ENCODE results near the gene PTPRD. TPM values are rescaled to one million over a fixed set of nuclear protein-coding genes. Genes with fewer than 3 reads are reported as not detected.

Gene PTPRD
- total and polyA plus RNA-seq, 2 donors (not counting 1 experiment from before 2014, with no cell fraction given), result not detected

- no peaks in the 10 kb centered on the region for H3K27me3 Mint-ChIP-seq
- DNase-seq (no peak), ATAC-seq (ENCODE audit: low read depth) (no peak)
- H3K27ac ChIP-seq (ENCODE audit: low read length in 2 of 2), result no peak overlapping the region
- intact Hi-C loops (cut with micrococcal nuclease), result no loop called here
- no peaks in the 10 kb centered on the region for H3K9me3 Mint-ChIP-seq (ENCODE audit: insufficient read depth)
- no peaks in the 10 kb centered on the region for H3K4me1 Mint-ChIP-seq
- no peaks in the 10 kb centered on the region for H3K79me2 ChIP-seq (ENCODE audit: control insufficient read depth, insufficient read depth, low read length)
- H3K4me3 Mint-ChIP-seq, result no peak overlapping the region
- H3K27ac Mint-ChIP-seq, result no peak overlapping the region
- no peak for TF ChIP-seq CTCF (IDR thresholded peaks at IDR 0.05)
- no peak for TF ChIP-seq EZH2 (IDR thresholded peaks at IDR 0.05; ENCODE audit: borderline replicate concordance, insufficient read depth, low read depth, low read length, poor library complexity, severe bottlenecking)
- POLR2A ChIA-PET, result no interaction called here
- no peak overlapping the region for H2AFZ ChIP-seq (ENCODE audit: insufficient read depth, low read depth, low read length, poor library complexity, severe bottlenecking)
- H3K36me3 ChIP-seq (replicated peaks in 1 of 2; ENCODE audit: control extremely low read depth in 1 of 2, control insufficient read depth in 1 of 2, extremely low read depth in 1 of 2, insufficient read depth in 2 of 2, low read length in 1 of 2), result no peaks in the 10 kb centered on the region
- no peak overlapping the region for H3K9ac ChIP-seq (ENCODE audit: low read length)
- CTCF ChIA-PET, result no interaction called here
- 67% methylated on average over 1 of the region's 1 CpG for WGBS (ENCODE audit: insufficient coverage)
- H3K4me2 ChIP-seq (replicated peaks; ENCODE audit: low read depth, low read length, poor library complexity, severe bottlenecking), result no peak overlapping the region
- H4K20me1 ChIP-seq (ENCODE audit: control insufficient read depth, insufficient read depth, low read length, poor library complexity, severe bottlenecking), result no peaks in the 10 kb centered on the region
- no peaks in the 10 kb centered on the region for H3K27me3 ChIP-seq (replicated peaks in 1 of 4; ENCODE audit: control extremely low read depth in 1 of 4, control insufficient read depth in 3 of 4, insufficient read depth in 4 of 4, low read length in 3 of 4)
- no peak overlapping the region for H3K4me3 ChIP-seq (ENCODE audit: control extremely low read depth in 1 of 5, extremely low read depth in 1 of 5, insufficient read depth in 1 of 5, low read depth in 2 of 5, low read length in 4 of 5)
- H3K9me3 ChIP-seq (ENCODE audit: control extremely low read depth in 1 of 3, control insufficient read depth in 2 of 3, insufficient read depth in 1 of 3, low read length in 2 of 3), result peaks cover 0 to 10% (median 2%) of the 10 kb centered on the region in 3 donors
- no peaks in the 10 kb centered on the region for H3K4me1 ChIP-seq (ENCODE audit: control insufficient read depth in 2 of 2, insufficient read depth in 2 of 2, low read length in 2 of 2)
Measured at GRCh38 chr9:9913276-9913832, 699.4 kb downstream of the PTPRD start.

DNA sequence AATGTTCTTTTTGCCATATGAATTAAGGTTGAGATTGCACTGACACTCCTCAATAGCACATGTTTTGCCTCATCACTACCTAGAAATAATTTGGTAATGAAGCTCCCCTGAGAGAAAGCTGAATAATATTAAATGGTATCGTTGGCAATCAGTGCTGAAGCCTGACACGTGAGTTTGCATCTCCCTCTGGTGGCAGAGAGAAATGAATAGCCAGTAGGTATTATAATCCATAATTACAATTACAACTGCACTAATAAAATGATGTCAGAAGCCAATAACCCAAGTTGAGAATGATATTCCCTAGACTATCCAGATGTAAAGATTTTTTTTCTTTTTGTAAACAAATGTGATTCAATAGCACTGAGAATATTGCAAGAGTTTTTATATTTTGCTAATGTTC lies 700.3 kb downstream of the PTPRD start:
- no peak overlapping the region for H3K4me3 Mint-ChIP-seq
- peaks cover 0 to 10% (median 2%) of the 10 kb centered on the region in 3 donors for H3K9me3 ChIP-seq (ENCODE audit: control extremely low read depth in 1 of 3, control insufficient read depth in 2 of 3, insufficient read depth in 1 of 3, low read length in 2 of 3)
- no peaks in the 10 kb centered on the region for H3K27me3 ChIP-seq (replicated peaks in 1 of 4; ENCODE audit: control extremely low read depth in 1 of 4, control insufficient read depth in 3 of 4, insufficient read depth in 4 of 4, low read length in 3 of 4)
- H3K27ac ChIP-seq (ENCODE audit: low read length in 2 of 2), result no peak overlapping the region
- no peaks in the 10 kb centered on the region for H3K4me1 ChIP-seq (ENCODE audit: control insufficient read depth in 2 of 2, insufficient read depth in 2 of 2, low read length in 2 of 2)
- ChIA-PET POLR2A (no interaction called here), CTCF (no interaction called here)
- H3K4me2 ChIP-seq (replicated peaks; ENCODE audit: low read depth, low read length, poor library complexity, severe bottlenecking), result no peak overlapping the region
- H3K9me3 Mint-ChIP-seq (ENCODE audit: insufficient read depth), result no peaks in the 10 kb centered on the region
- H3K36me3 ChIP-seq (replicated peaks in 1 of 2; ENCODE audit: control extremely low read depth in 1 of 2, control insufficient read depth in 1 of 2, extremely low read depth in 1 of 2, insufficient read depth in 2 of 2, low read length in 1 of 2), result no peaks in the 10 kb centered on the region
- no peak overlapping the region for H3K9ac ChIP-seq (ENCODE audit: low read length)
- no CpG with 5 or more reads among the region's 2 CpGs for WGBS (ENCODE audit: insufficient coverage)
- ATAC-seq (ENCODE audit: low read depth) (no peak), DNase-seq (no peak)
- no peaks in the 10 kb centered on the region for H3K4me1 Mint-ChIP-seq
- intact Hi-C loops (cut with micrococcal nuclease), result no loop called here
- no peak overlapping the region for H2AFZ ChIP-seq (ENCODE audit: insufficient read depth, low read depth, low read length, poor library complexity, severe bottlenecking)
- H3K79me2 ChIP-seq (ENCODE audit: control insufficient read depth, insufficient read depth, low read length), result no peaks in the 10 kb centered on the region
- H3K4me3 ChIP-seq (ENCODE audit: control extremely low read depth in 1 of 5, extremely low read depth in 1 of 5, insufficient read depth in 1 of 5, low read depth in 2 of 5, low read length in 4 of 5), result no peak overlapping the region
- H3K27me3 Mint-ChIP-seq, result no peaks in the 10 kb centered on the region
- TF ChIP-seq CTCF (IDR thresholded peaks at IDR 0.05), result peak; percentile 13
- no peak for TF ChIP-seq EZH2 (IDR thresholded peaks at IDR 0.05; ENCODE audit: borderline replicate concordance, insufficient read depth, low read depth, low read length, poor library complexity, severe bottlenecking)
- no peak overlapping the region for H3K27ac Mint-ChIP-seq
- H4K20me1 ChIP-seq (ENCODE audit: control insufficient read depth, insufficient read depth, low read length, poor library complexity, severe bottlenecking), result no peaks in the 10 kb centered on the region

Measured in B cell (primary cell).